Neural crest cell (in vitro differentiated cells): Measurements from ENCODE around the gene CPOX. TPM values are rescaled to one million over a fixed set of nuclear protein-coding genes. Genes with fewer than 3 reads are reported as not detected.

ENCODE experiments used
- DNase-seq: peaks from one replicate; pipeline ENCODE4 v3.0.0; 2021; ENCODE audit warnings: low read depth, mixed read lengths, low spot score
- H3K27ac Mint-ChIP-seq: one replicate; pipeline ENCODE4 v1.8.0; 2021; ENCODE audit warnings: mild to moderate bottlenecking, mixed read lengths; ENCODE audit not compliant: unreplicated experiment
- H3K27me3 Mint-ChIP-seq: 2 replicates; pipeline ENCODE4 v1.8.0; 2021; ENCODE audit warnings: low read depth, mild to moderate bottlenecking, mixed read lengths
- H3K36me3 Mint-ChIP-seq: 2 replicates; pipeline ENCODE4 v1.8.0; 2021; ENCODE audit warnings: low read depth, mild to moderate bottlenecking, mixed read lengths
- H3K4me1 Mint-ChIP-seq: 2 replicates; pipeline ENCODE4 v1.8.0; 2021; ENCODE audit warnings: mixed read lengths
- H3K4me3 Mint-ChIP-seq: one replicate; pipeline ENCODE4 v1.8.0; 2021; ENCODE audit warnings: mild to moderate bottlenecking, mixed read lengths
- H3K9me3 Mint-ChIP-seq: 2 replicates; pipeline ENCODE4 v1.8.0; 2021; ENCODE audit warnings: mixed read lengths
- CTCF ChIP-seq: fragments of 200-600 bp; sonication (generic); conservative IDR thresholded peaks from 2 replicates; pipeline ENCODE4 v1.5.0; 2021; ENCODE audit warnings: antibody characterized with exemption, mild to moderate bottlenecking
- total RNA-seq: library from RNA; stranded (reverse); gene quantifications from 2 replicates; pipeline ENCODE4 v1.2.1, GENCODE V29; 2021

CPOX gene
- total RNA-seq, 1 donor from 2014 or later = 28.1 TPM

GRCh38 chr3:98531622-98532274 lies 61.7 kb downstream of the CPOX start, which contains the start of gene GPR15:
Gene GPR15, plus strand, starts transcription at chr3:98531978. Its CDS starts 56 bp downstream, at chr3:98532034.
- no peak within 1 kb of the TSS for H3K27ac Mint-ChIP-seq
- H3K4me3 Mint-ChIP-seq = no peak within 1 kb of the TSS
- no peaks in the 10 kb centered on the region for H3K27me3 Mint-ChIP-seq
- H3K36me3 Mint-ChIP-seq = no peaks in the 10 kb centered on the region
- H3K9me3 Mint-ChIP-seq = no peaks in the 10 kb centered on the region
- DNase-seq = no peak
- no peak for TF ChIP-seq CTCF
- H3K4me1 Mint-ChIP-seq = peaks cover 4% of the 10 kb centered on the region

- Mint-ChIP-seq H3K27ac (no peak overlapping the region), H3K4me1 (peaks cover 4% of the 10 kb centered on the region), H3K36me3 (no peaks in the 10 kb centered on the region), H3K27me3 (no peaks in the 10 kb centered on the region), H3K4me3 (no peak overlapping the region), H3K9me3 (no peaks in the 10 kb centered on the region)
- no peak for TF ChIP-seq CTCF
- DNase-seq = no peak
Observed at GRCh38 chr3:98530676-98531075, 62.7 kb downstream of the CPOX start.

- peaks cover 4% of the 10 kb centered on the region for H3K4me1 Mint-ChIP-seq
- H3K4me3 Mint-ChIP-seq = no peak overlapping the region
- peak overlapping the region; percentile 59 for H3K27ac Mint-ChIP-seq
- H3K27me3 Mint-ChIP-seq = no peaks in the 10 kb centered on the region
- no peak for TF ChIP-seq CTCF
- H3K9me3 Mint-ChIP-seq = no peaks in the 10 kb centered on the region
- no peak for DNase-seq
- H3K36me3 Mint-ChIP-seq = no peaks in the 10 kb centered on the region
Observed at GRCh38 chr3:98529856-98530459, 63.5 kb downstream of the CPOX start.

Other genes with a start within 250 kb of the CPOX start
- gene OR5K4, start 239.8 kb downstream of the CPOX start, total RNA-seq = not detected in 2 replicates
- not detected in 2 replicates for gene OR5K3, start 202.9 kb downstream of the CPOX start, total RNA-seq
- gene OR5K1, start 130.4 kb downstream of the CPOX start, total RNA-seq = not detected in 2 replicates
- gene OR5K2, start 95.9 kb downstream of the CPOX start, total RNA-seq = not detected in 2 replicates
- 93.5 and 102 TPM in 2 replicates for gene CLDND1, start 70.7 kb downstream of the CPOX start, total RNA-seq
- not detected in 2 replicates for gene GPR15, start 61.6 kb downstream of the CPOX start, total RNA-seq
- 16.0 and 17.9 TPM in 2 replicates for gene ST3GAL6, start 169.7 kb upstream of the CPOX start, total RNA-seq